ENCODE results near the gene PPIE.

PPIE gene

GRCh38 chr1:39808784-39809517, 70.3 kb downstream of the PPIE start:
- TF ChIP-seq JUND (IDR thresholded peaks at IDR 0.05; ENCODE audit: low read depth) = no peak
- DNase-seq (ENCODE audit: low read depth in 1 of 2, low spot score in 1 of 2) = no peak
- in situ Hi-C loops (cut with HindIII; ENCODE audit: low pct_unique_long_range_greater_than_20kb, low sequenced_read_pairs) = no loop called here

- in situ Hi-C loops (cut with HindIII; ENCODE audit: low pct_unique_long_range_greater_than_20kb, low sequenced_read_pairs) = no loop called here
- no peak for TF ChIP-seq JUND (IDR thresholded peaks at IDR 0.05; ENCODE audit: low read depth)
- DNase-seq (ENCODE audit: low read depth in 1 of 2, low spot score in 1 of 2) = no peak
These were observed 74.2 kb downstream of the PPIE start for GRCh38 chr1:39812913-39813312.

Measured in T47D (cell line).